Measurements from ENCODE around the gene CEP83. TPM values are rescaled to one million over a fixed set of nuclear protein-coding genes. Genes with fewer than 3 reads are reported as not detected.
"Not testable (repeated sequence)": the region's sequence is repeated elsewhere in the genome, so short reads cannot be mapped to it uniquely, and the experiment has no call there.

Gene CEP83
- total and polyA plus RNA-seq, 9 donors = 12.9 to 20.6 (median 13.9) TPM

DNA sequence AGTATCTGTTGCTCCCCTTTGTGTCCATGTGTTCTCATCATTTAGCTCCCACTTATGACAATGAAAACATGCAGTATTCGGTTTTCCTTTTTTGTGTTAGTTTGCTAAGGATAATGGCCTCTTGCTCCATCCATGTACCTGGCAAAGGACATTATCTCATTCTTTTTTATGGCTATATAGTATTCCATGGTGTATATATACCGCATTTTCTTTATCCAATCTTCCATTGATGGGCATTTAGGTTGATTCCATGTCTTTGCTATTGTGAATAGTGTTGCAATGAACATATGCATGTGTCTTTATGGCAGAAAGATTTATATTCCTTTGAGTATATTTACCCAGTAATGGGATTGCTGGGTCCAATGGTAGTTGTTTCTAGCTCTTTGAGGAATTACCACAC, 143.1 kb downstream of the CEP83 start:
- peaks cover 35% of the 10 kb centered on the region for H3K9me3 ChIP-seq (replicated peaks; ENCODE audit: control insufficient read depth, low read depth, low read length)
- not testable (repeated sequence) for H3K4me1 ChIP-seq (ENCODE audit: control insufficient read depth, insufficient read depth, low read length); H3K27me3 ChIP-seq (ENCODE audit: control insufficient read depth, insufficient read depth, low read length); DNase-seq; H3K27ac ChIP-seq (ENCODE audit: low read length); H3K36me3 ChIP-seq (ENCODE audit: control insufficient read depth, insufficient read depth, low read length); H3K4me3 ChIP-seq (ENCODE audit: low read length)
- no CpG with 5 or more reads among the region's 2 CpGs for WGBS (ENCODE audit: insufficient coverage)

DNA sequence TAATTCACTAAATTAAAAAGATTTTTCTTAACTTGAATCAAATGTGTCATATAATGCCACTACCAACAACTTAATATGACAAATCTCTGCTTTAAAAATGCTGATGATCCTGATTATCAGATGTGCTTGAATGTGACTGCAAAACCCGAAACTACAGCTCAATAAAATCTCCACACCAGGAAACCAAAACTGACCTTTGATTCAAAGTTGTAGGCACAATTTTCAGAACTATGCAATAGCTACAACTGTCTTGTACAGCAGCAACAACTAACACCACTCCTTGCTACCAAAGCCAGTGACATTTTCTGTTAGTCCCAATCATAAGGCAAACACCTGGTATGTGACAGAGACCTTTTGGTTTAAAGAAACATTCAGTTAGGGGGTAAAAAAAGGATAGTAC, 147.3 kb downstream of the CEP83 start:
- Histone ChIP-seq H3K9me3 (replicated peaks; ENCODE audit: control insufficient read depth, low read depth, low read length) (peaks cover 3% of the 10 kb centered on the region), H3K4me1 (ENCODE audit: control insufficient read depth, insufficient read depth, low read length) (no peaks in the 10 kb centered on the region), H3K4me3 (ENCODE audit: low read length) (no peak overlapping the region), H3K36me3 (ENCODE audit: control insufficient read depth, insufficient read depth, low read length) (peaks cover 4% of the 10 kb centered on the region), H3K27ac (ENCODE audit: low read length) (no peak overlapping the region), H3K27me3 (ENCODE audit: control insufficient read depth, insufficient read depth, low read length) (no peaks in the 10 kb centered on the region)
- DNase-seq = no peak
- WGBS (ENCODE audit: insufficient coverage) = no CpG with 5 or more reads among the region's 1 CpG

DNA sequence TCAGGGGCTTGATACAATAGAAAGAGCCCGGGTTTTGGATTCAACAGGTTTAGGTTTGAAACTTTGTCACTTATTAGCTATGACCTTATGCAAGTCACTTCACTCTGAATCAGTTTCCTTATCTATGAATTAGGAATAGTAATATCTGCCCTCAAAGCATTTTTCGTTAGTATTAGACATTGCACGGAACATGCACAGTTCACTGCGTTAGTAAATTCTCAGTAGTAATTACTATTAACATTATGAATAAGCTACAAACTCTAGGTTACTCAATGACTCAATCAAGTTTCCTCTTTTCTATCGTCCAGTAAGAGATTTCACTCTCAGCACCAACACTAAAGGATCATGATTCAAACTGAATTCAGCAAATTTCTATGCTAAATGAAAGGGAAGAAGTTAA, 150.3 kb downstream of the CEP83 start:
- Histone ChIP-seq H3K4me1 (ENCODE audit: control insufficient read depth, insufficient read depth, low read length) (no peaks in the 10 kb centered on the region), H3K9me3 (replicated peaks; ENCODE audit: control insufficient read depth, low read depth, low read length) (no peaks in the 10 kb centered on the region), H3K4me3 (ENCODE audit: low read length) (no peak overlapping the region), H3K27me3 (ENCODE audit: control insufficient read depth, insufficient read depth, low read length) (no peaks in the 10 kb centered on the region), H3K36me3 (ENCODE audit: control insufficient read depth, insufficient read depth, low read length) (peaks cover 19% of the 10 kb centered on the region), H3K27ac (ENCODE audit: low read length) (no peak overlapping the region)
- no peak for DNase-seq
- no CpG with 5 or more reads among the region's 5 CpGs for WGBS (ENCODE audit: insufficient coverage)

DNA sequence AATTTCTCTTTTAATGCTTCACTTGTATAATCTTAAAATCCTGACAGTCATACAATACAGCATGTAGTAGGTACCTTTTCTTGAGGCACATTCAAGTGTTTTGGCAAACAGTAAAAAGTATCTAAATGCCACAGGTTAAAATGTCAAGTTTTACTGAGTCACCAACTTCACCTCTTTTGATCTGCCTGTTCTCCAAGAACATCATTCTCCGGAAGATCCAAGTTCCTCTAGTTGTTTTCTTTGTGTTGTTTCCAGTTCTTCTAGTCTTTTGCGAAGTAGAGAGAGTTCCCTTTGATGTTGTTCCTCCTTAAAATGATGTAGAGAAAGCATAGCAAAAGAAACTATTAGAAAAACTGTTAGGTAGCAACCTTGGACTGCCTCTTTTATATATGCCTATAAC, 151.1 kb downstream of the CEP83 start:
- DNase-seq = no peak
- Histone ChIP-seq H3K27ac (ENCODE audit: low read length) (no peak overlapping the region), H3K36me3 (ENCODE audit: control insufficient read depth, insufficient read depth, low read length) (peaks cover 22% of the 10 kb centered on the region), H3K27me3 (ENCODE audit: control insufficient read depth, insufficient read depth, low read length) (no peaks in the 10 kb centered on the region), H3K4me3 (ENCODE audit: low read length) (no peak overlapping the region), H3K4me1 (ENCODE audit: control insufficient read depth, insufficient read depth, low read length) (no peaks in the 10 kb centered on the region), H3K9me3 (replicated peaks; ENCODE audit: control insufficient read depth, low read depth, low read length) (no peaks in the 10 kb centered on the region)
- WGBS (ENCODE audit: insufficient coverage) = no CpG with 5 or more reads among the region's 2 CpGs

DNA sequence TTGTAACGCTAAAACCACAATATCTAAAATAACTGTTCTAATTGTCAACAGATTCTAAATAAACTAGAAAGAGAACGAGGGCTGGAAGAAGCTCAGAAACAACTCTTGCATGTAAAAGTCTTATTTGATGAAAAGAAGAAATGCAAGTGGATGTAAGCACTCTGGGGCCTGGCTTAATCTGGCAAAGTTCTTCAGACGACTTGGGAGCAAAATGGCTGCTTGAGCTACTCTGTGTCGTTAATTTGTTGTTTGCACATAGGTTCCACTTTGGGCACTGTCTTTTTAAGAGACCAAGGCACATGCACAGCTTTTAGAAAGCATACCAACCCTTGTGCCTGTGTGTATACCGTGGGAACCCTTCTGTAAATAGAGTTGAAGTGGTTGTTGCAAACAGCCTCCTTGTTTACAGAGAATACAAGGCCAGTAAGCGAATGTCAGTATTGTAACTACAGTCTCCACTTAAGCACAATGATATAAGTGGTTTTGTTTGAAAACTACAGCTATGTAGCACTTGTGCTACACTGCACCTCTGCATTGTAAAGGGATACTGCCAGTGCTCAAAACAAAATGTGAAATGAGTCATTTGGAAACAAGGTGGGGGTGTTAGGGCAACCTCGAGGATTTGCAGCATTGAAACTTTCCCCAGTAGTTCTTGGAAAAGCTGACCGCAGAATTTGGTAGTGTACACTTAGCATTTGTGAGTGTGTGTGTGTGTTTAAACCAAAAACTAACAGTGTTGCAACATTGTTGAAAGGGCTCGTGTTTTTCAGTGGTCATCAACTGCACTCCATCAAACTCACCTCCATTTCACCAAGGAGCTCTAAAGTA, 154.3 kb downstream of the CEP83 start:
- 59% methylated on average over 5 of the region's 9 CpGs for WGBS (ENCODE audit: insufficient coverage)
- no peaks in the 10 kb centered on the region for H3K4me1 ChIP-seq (ENCODE audit: control insufficient read depth, insufficient read depth, low read length)
- no peak overlapping the region for H3K4me3 ChIP-seq (ENCODE audit: low read length)
- no peaks in the 10 kb centered on the region for H3K9me3 ChIP-seq (replicated peaks; ENCODE audit: control insufficient read depth, low read depth, low read length)
- DNase-seq = no peak
- H3K27ac ChIP-seq (ENCODE audit: low read length) = no peak overlapping the region
- H3K27me3 ChIP-seq (ENCODE audit: control insufficient read depth, insufficient read depth, low read length) = no peaks in the 10 kb centered on the region
- H3K36me3 ChIP-seq (ENCODE audit: control insufficient read depth, insufficient read depth, low read length) = peaks cover 23% of the 10 kb centered on the region

DNA sequence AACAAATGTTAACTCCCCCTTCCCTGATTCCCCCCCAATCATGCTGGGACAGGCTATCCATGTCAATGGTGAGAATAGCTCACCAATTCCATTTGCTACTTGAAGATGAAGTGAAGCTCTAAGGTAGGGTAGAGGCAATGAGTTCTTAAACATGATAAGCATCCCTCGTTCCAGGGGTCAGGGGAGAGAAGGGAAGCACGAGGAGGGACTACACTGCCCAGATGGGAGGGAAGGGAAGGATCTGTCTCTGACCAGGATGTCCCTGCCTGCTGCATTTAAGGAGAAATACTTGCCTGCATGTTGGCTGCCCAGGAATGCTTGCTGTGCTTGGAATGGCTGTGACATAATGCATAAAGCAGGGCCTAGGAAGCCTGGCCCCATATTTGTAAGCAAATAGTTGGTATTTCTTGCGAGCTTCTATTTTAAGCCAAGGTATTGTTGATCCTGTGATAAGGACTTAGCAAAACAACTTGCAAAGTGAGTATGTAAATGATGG, 155.1 kb downstream of the CEP83 start:
- no peaks in the 10 kb centered on the region for H3K9me3 ChIP-seq (replicated peaks; ENCODE audit: control insufficient read depth, low read depth, low read length)
- H3K27ac ChIP-seq (ENCODE audit: low read length) = no peak overlapping the region
- H3K4me1 ChIP-seq (ENCODE audit: control insufficient read depth, insufficient read depth, low read length) = no peaks in the 10 kb centered on the region
- H3K4me3 ChIP-seq (ENCODE audit: low read length) = no peak overlapping the region
- DNase-seq = peak; percentile 14
- H3K27me3 ChIP-seq (ENCODE audit: control insufficient read depth, insufficient read depth, low read length) = no peaks in the 10 kb centered on the region
- 54% methylated on average over 2 of the region's 3 CpGs for WGBS (ENCODE audit: insufficient coverage)
- peaks cover 28% of the 10 kb centered on the region for H3K36me3 ChIP-seq (ENCODE audit: control insufficient read depth, insufficient read depth, low read length)

DNA sequence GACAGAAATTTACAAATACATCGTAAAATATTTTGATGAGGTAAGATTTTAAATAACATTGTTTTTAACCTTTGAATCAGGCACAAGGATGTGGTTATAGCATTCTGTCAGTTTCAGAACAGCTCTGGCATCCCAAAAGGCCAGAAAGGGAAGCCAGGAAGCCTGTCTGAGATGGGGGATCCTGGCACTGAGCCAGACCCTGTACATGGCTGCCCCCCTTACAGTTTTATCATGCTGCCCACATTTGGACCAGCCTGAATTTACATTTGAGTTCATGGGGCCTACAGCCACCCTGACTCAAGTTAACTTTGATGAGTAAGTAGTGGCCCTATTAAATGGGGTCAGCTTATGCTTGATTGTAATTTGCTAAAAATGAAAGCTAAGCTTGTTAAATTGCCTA, 155.7 kb downstream of the CEP83 start:
- H3K4me3 ChIP-seq (ENCODE audit: low read length) = no peak overlapping the region
- no peak for DNase-seq
- no peaks in the 10 kb centered on the region for H3K9me3 ChIP-seq (replicated peaks; ENCODE audit: control insufficient read depth, low read depth, low read length)
- no peak overlapping the region for H3K27ac ChIP-seq (ENCODE audit: low read length)
- peaks cover 31% of the 10 kb centered on the region for H3K36me3 ChIP-seq (ENCODE audit: control insufficient read depth, insufficient read depth, low read length)
- no peaks in the 10 kb centered on the region for H3K4me1 ChIP-seq (ENCODE audit: control insufficient read depth, insufficient read depth, low read length)
- no peaks in the 10 kb centered on the region for H3K27me3 ChIP-seq (ENCODE audit: control insufficient read depth, insufficient read depth, low read length)
- no CpG with 5 or more reads among the region's 1 CpG for WGBS (ENCODE audit: insufficient coverage)

DNA sequence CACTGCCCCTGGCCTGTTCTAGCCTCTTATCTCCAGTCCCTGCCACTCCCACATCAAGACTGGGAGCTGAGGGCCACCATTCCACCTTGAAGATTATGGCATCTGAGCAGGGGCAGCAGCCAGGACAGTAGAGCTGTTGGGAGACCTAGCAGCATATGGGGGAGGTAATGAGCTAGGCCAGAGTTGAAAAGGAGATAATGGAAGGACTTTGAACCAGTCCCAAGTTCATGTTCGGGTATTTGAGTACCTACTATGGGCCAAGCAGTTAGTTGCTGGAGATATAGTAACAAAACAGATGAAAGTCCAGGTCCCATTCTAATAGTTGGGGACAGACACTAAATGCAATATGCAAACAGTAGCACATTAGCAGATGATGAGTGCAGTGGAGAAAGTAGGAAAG, 159.8 kb downstream of the CEP83 start:
- H3K4me3 ChIP-seq (ENCODE audit: low read length) = no peak overlapping the region
- peaks cover 37% of the 10 kb centered on the region for H3K36me3 ChIP-seq (ENCODE audit: control insufficient read depth, insufficient read depth, low read length)
- no peaks in the 10 kb centered on the region for H3K4me1 ChIP-seq (ENCODE audit: control insufficient read depth, insufficient read depth, low read length)
- H3K27me3 ChIP-seq (ENCODE audit: control insufficient read depth, insufficient read depth, low read length) = no peaks in the 10 kb centered on the region
- DNase-seq = no peak
- H3K27ac ChIP-seq (ENCODE audit: low read length) = no peak overlapping the region
- H3K9me3 ChIP-seq (replicated peaks; ENCODE audit: control insufficient read depth, low read depth, low read length) = no peaks in the 10 kb centered on the region
- WGBS (ENCODE audit: insufficient coverage) = 80% methylated on average over 1 of the region's 1 CpG

DNA sequence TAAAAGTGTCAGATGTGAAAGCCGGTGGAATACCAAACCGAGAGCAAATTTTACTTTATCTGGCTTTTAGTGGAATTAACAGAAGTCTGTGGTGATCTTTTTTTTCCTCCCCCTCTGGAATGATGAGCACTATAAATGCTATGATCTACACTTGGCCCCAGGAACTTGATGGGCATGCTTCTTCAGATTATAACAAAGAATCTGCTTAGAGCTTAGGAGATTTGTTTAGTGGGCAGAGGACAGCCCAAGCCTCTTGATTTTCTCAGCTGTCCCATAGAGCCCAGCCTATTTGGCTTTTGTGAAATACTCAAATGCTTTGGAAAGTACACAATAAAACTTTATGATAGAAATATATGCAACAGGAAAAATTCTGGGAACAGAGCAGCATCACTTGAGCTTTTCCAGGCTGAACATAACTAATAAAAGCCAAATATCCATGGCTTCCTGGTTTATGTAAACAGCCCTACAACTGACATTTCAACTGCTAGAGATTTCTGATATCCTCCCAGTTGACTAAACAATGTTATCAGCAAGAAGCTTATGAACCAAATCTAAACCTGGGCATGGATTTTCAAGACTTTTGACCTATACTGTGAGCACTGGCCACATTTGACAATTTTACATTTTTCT, 161.7 kb downstream of the CEP83 start:
- H3K36me3 ChIP-seq (ENCODE audit: control insufficient read depth, insufficient read depth, low read length) = peaks cover 30% of the 10 kb centered on the region
- no peak overlapping the region for H3K27ac ChIP-seq (ENCODE audit: low read length)
- no peaks in the 10 kb centered on the region for H3K4me1 ChIP-seq (ENCODE audit: control insufficient read depth, insufficient read depth, low read length)
- H3K4me3 ChIP-seq (ENCODE audit: low read length) = no peak overlapping the region
- DNase-seq = peak; percentile 63
- WGBS (ENCODE audit: insufficient coverage) = no CpG with 5 or more reads among the region's 2 CpGs
- no peaks in the 10 kb centered on the region for H3K27me3 ChIP-seq (ENCODE audit: control insufficient read depth, insufficient read depth, low read length)
- H3K9me3 ChIP-seq (replicated peaks; ENCODE audit: control insufficient read depth, low read depth, low read length) = no peaks in the 10 kb centered on the region

DNA sequence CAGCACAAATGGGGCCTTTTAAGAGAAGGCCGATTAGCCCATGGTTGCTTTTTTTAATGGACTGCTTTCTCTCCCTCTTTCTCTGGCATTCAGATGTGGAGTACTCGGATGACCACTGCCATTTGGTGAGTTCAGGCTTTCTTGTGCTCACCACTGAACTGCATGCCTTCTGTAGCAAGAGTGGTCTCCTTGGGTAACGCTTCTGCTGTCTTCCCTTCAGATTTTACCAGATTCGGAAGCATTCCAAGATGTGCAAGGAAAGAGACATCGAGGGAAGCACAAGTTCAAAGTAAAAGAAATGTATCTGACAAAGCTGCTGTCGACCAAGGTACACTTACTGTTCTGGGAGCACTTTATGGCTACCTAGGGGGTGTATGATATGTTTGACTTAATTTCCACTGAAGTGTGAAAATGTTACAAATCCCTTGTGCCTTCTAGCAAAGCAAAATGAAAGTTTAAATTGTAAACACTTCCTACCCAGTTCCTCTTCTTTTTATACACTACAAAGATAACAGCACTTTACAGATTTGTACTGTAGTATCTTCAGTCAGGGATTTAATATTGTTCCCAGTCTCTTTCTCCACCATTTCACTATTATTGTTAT, 162.5 kb downstream of the CEP83 start:
- Histone ChIP-seq H3K4me1 (ENCODE audit: control insufficient read depth, insufficient read depth, low read length) (no peaks in the 10 kb centered on the region), H3K27me3 (ENCODE audit: control insufficient read depth, insufficient read depth, low read length) (no peaks in the 10 kb centered on the region), H3K27ac (ENCODE audit: low read length) (no peak overlapping the region), H3K36me3 (ENCODE audit: control insufficient read depth, insufficient read depth, low read length) (peaks cover 30% of the 10 kb centered on the region), H3K4me3 (ENCODE audit: low read length) (no peak overlapping the region), H3K9me3 (replicated peaks; ENCODE audit: control insufficient read depth, low read depth, low read length) (no peaks in the 10 kb centered on the region)
- WGBS (ENCODE audit: insufficient coverage) = 82% methylated on average over 5 of the region's 6 CpGs
- DNase-seq = no peak

All from muscle of leg (tissue), 11 donors.